ENCODE results near the gene IMMP2L.

GRCh38 chr7:111108496-111108895 is 453.8 kb downstream of the IMMP2L start:
- TF ChIP-seq POLR2A (IDR thresholded peaks at IDR 0.05; ENCODE audit: control extremely low read depth in 1 of 2, low read depth in 2 of 2, low read length in 2 of 2) (no peak), CHD2 (IDR thresholded peaks at IDR 0.05; ENCODE audit: low read length) (no peak), CTCF (IDR thresholded peaks at IDR 0.05; ENCODE audit: control extremely low read depth in 1 of 3, insufficient read depth in 1 of 3, low read depth in 1 of 3, low read length in 3 of 3) (no peak), ATF2 (IDR thresholded peaks at IDR 0.05; ENCODE audit: low read length) (no peak), EZH2 (IDR thresholded peaks at IDR 0.05; ENCODE audit: low read depth, low read length, severe bottlenecking) (no peak), EP300 (IDR thresholded peaks at IDR 0.05; ENCODE audit: borderline replicate concordance in 1 of 2, low read depth in 2 of 2, low read length in 2 of 2) (no peak), SP1 (IDR thresholded peaks at IDR 0.05; ENCODE audit: low read depth, low read length) (no peak), GTF2F1 (IDR thresholded peaks at IDR 0.05; ENCODE audit: borderline replicate concordance, low read depth, low read length) (no peak), CEBPB (IDR thresholded peaks at IDR 0.05; ENCODE audit: low read depth, low read length) (no peak), MAFK (IDR thresholded peaks at IDR 0.05; ENCODE audit: low read depth, low read length) (no peak), TBP (IDR thresholded peaks at IDR 0.05; ENCODE audit: low read depth, low read length) (no peak), ZNF274 (IDR thresholded peaks at IDR 0.05; ENCODE audit: borderline replicate concordance, extremely low read depth, low read length) (no peak)

All from H1 (cell line).